WERI-Rb-1 (cell line): ENCODE results near the gene ASB4.

Experiments
- DNase-seq: peaks from one replicate; pipeline ENCODE4 v3.0.0-alpha.2; 2020
- H3K27ac ChIP-seq: fragments of 250-450 bp; sonication (Bioruptor Pico); 2 replicates; pipeline ENCODE4 v1.5.1; 2020; ENCODE audit warnings: mild to moderate bottlenecking, moderate library complexity
- H3K27me3 ChIP-seq: fragments of 250-450 bp; sonication (Bioruptor Pico); 2 replicates; pipeline ENCODE4 v1.5.1; 2021; ENCODE audit warnings: mild to moderate bottlenecking, low read depth, moderate library complexity; ENCODE audit not compliant: insufficient read depth, severe bottlenecking
- H3K36me3 ChIP-seq: fragments of 250-450 bp; sonication (Bioruptor Pico); 2 replicates; pipeline ENCODE4 v1.5.1; 2020; ENCODE audit warnings: mild to moderate bottlenecking, moderate library complexity
- H3K4me3 ChIP-seq: 2 replicates; pipeline ENCODE4 v1.5.1; 2011; ENCODE audit warnings: low read depth, mild to moderate bottlenecking, control low read depth, low read length
- H3K9me3 ChIP-seq: fragments of 250-450 bp; sonication (Bioruptor Pico); 2 replicates; pipeline ENCODE4 v1.5.1; 2021; ENCODE audit warnings: mild to moderate bottlenecking, moderate library complexity; ENCODE audit not compliant: severe bottlenecking
- TF ChIP-seq, protein P1 (sequence below): IDR thresholded peaks from 2 replicates; pipeline ENCODE4 v1.5.1; 2011; ENCODE audit warnings: low read depth, mild to moderate bottlenecking, control low read depth, inconsistent platforms, low read length

The ASB4 gene

DNA sequence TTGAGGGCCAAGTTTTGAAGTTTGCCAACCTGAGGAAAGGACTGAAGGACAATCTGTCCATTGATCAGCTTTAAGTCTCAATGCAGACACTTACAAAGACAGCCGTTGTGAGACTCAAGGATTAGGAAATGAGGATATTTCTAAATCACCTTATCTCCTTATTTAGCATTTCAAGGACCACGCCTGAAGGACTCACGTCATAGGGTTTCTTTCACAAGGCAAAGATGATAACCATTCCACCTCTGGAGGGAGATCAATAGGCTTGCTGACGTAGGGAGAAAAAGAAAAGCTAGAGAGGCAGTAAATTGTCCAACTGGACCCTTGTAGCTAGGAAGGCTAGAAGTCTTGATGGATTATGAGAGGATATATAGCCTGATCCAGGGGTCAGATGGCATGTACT, 3.3 kb upstream of the ASB4 start:
- TF ChIP-seq, protein P1, sequence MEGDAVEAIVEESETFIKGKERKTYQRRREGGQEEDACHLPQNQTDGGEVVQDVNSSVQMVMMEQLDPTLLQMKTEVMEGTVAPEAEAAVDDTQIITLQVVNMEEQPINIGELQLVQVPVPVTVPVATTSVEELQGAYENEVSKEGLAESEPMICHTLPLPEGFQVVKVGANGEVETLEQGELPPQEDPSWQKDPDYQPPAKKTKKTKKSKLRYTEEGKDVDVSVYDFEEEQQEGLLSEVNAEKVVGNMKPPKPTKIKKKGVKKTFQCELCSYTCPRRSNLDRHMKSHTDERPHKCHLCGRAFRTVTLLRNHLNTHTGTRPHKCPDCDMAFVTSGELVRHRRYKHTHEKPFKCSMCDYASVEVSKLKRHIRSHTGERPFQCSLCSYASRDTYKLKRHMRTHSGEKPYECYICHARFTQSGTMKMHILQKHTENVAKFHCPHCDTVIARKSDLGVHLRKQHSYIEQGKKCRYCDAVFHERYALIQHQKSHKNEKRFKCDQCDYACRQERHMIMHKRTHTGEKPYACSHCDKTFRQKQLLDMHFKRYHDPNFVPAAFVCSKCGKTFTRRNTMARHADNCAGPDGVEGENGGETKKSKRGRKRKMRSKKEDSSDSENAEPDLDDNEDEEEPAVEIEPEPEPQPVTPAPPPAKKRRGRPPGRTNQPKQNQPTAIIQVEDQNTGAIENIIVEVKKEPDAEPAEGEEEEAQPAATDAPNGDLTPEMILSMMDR = no peak
- Histone ChIP-seq H3K4me3 (no peak overlapping the region), H3K9me3 (no peaks in the 10 kb centered on the region), H3K36me3 (no peaks in the 10 kb centered on the region), H3K27me3 (no peaks in the 10 kb centered on the region), H3K27ac (no peak overlapping the region)
- DNase-seq = no peak

- TF ChIP-seq, protein P1 = no peak
- DNase-seq = no peak
- H3K36me3 ChIP-seq = no peaks in the 10 kb centered on the region
These were observed 4.6 kb downstream of the ASB4 start for GRCh38 chr7:95490231-95490762.

DNA sequence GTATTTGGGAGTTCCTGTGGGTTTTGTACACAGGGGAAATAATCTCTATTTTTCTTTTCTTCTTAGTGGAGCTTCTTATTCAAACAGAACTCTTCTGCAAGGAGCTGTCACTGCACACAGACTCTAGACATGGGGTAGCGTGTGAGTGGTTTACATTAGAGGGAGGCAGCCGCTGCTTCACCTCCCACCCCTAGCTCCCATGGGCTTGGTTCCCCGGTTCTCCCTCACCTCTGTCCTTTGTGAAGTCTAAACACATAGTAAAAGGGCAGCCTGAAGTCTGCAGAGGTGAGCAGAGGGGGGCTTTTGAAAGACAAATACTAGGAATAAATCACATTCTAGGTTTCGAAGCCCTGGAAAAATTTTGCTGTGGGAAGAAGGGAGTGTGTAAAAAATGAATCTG, 5.5 kb downstream of the ASB4 start:
- TF ChIP-seq, protein P1 = no peak
- Histone ChIP-seq H3K27ac (no peak overlapping the region), H3K27me3 (no peaks in the 10 kb centered on the region), H3K4me3 (no peak overlapping the region), H3K9me3 (no peaks in the 10 kb centered on the region), H3K36me3 (no peaks in the 10 kb centered on the region)
- DNase-seq = no peak

More at GRCh38 chr7:95490231-95490762, 4.6 kb downstream of the ASB4 start:
- Histone ChIP-seq H3K4me3 (no peak overlapping the region), H3K9me3 (no peaks in the 10 kb centered on the region), H3K27ac (no peak overlapping the region), H3K27me3 (no peaks in the 10 kb centered on the region)

- Histone ChIP-seq H3K36me3 (no peaks in the 10 kb centered on the region), H3K27me3 (no peaks in the 10 kb centered on the region), H3K9me3 (no peaks in the 10 kb centered on the region), H3K27ac (no peak overlapping the region), H3K4me3 (no peak overlapping the region)
- no peak for DNase-seq
- TF ChIP-seq, protein P1 = no peak
These were observed 6.0 kb downstream of the ASB4 start for GRCh38 chr7:95491634-95492314.

GRCh38 chr7:95493247-95493646, 7.5 kb downstream of the ASB4 start:
- TF ChIP-seq, protein P1 = no peak
- H3K27me3 ChIP-seq = no peaks in the 10 kb centered on the region
- H3K9me3 ChIP-seq = no peaks in the 10 kb centered on the region
- no peak overlapping the region for H3K27ac ChIP-seq
- no peaks in the 10 kb centered on the region for H3K36me3 ChIP-seq
- H3K4me3 ChIP-seq = no peak overlapping the region
- DNase-seq = no peak

- Histone ChIP-seq H3K4me3 (no peak overlapping the region), H3K9me3 (no peaks in the 10 kb centered on the region), H3K27ac (no peak overlapping the region), H3K36me3 (no peaks in the 10 kb centered on the region), H3K27me3 (no peaks in the 10 kb centered on the region)
- TF ChIP-seq, protein P1 = no peak
- no peak for DNase-seq
These were observed 8.1 kb downstream of the ASB4 start for GRCh38 chr7:95493844-95494243.
